NB4 (cell line): ENCODE data around the gene C2CD5.
A peak's percentile ranks its signal among the peaks of the same experiment; 100 is the strongest.
"Not testable (repeated sequence)": the region's sequence is repeated elsewhere in the genome, so short reads cannot be mapped to it uniquely, and the experiment has no call there.

Experiments used
- DNase-seq: peaks from one replicate; pipeline ENCODE4 v3.0.0; 2010; ENCODE audit warnings: low read depth
- H3K4me3 ChIP-seq: one replicate; pipeline ENCODE4 v1.5.1; 2011; ENCODE audit warnings: mild to moderate bottlenecking, low read depth, low read length, moderate library complexity
- CTCF ChIP-seq: IDR thresholded peaks from one replicate; pipeline ENCODE4 v1.5.1; 2012; ENCODE audit warnings: low read depth, low read length
- MAX ChIP-seq: IDR thresholded peaks from 2 replicates; pipeline ENCODE4 v1.6.1; 2011; ENCODE audit warnings: low read depth, low read length
- MYC ChIP-seq: IDR thresholded peaks from 2 replicates; pipeline ENCODE4 v1.6.1; 2011; ENCODE audit warnings: low read depth, low read length
- POLR2A ChIP-seq: IDR thresholded peaks from 2 replicates; pipeline ENCODE4 v1.6.1; 2011; ENCODE audit warnings: mild to moderate bottlenecking; ENCODE audit not compliant: insufficient read length; ENCODE audit errors: extremely low read depth

C2CD5 gene

GRCh38 chr12:22447223-22447622, 97.1 kb downstream of the C2CD5 start:
- TF ChIP-seq CTCF: no peak
- no peak for TF ChIP-seq MAX
- no peak for TF ChIP-seq MYC
- no peak for DNase-seq
- no peak overlapping the region for H3K4me3 ChIP-seq

GRCh38 chr12:22444317-22444665, 100.1 kb downstream of the C2CD5 start:
- not testable (repeated sequence) for DNase-seq, H3K4me3 ChIP-seq

GRCh38 chr12:22443379-22444316, 100.7 kb downstream of the C2CD5 start:
- no peak overlapping the region for H3K4me3 ChIP-seq
- peak; percentile 91 for DNase-seq
- TF ChIP-seq CTCF: peak; percentile 89
- peak; percentile 50; the same call in 1 of the 2 replicates for TF ChIP-seq MAX
- TF ChIP-seq POLR2A: no peak
- peak; percentile 33; the same call in 1 of the 2 replicates for TF ChIP-seq MYC

GRCh38 chr12:22437031-22437806, 107.1 kb downstream of the C2CD5 start:
- TF ChIP-seq MAX (no peak), POLR2A (no peak), MYC (no peak), CTCF (no peak)
- DNase-seq: no peak
- no peak overlapping the region for H3K4me3 ChIP-seq

- DNase-seq: no peak
- H3K4me3 ChIP-seq: no peak overlapping the region
- no peak for TF ChIP-seq MYC
- no peak for TF ChIP-seq POLR2A
- no peak for TF ChIP-seq MAX
- no peak for TF ChIP-seq CTCF
Observed at GRCh38 chr12:22435583-22435982, 108.8 kb downstream of the C2CD5 start.

GRCh38 chr12:22431693-22432251, 112.6 kb downstream of the C2CD5 start:
- no peak for DNase-seq
- TF ChIP-seq CTCF (no peak), MYC (no peak), MAX (no peak)
- no peak overlapping the region for H3K4me3 ChIP-seq
